Stimulated activated CD8-positive, alpha-beta memory T cell treated with anti-CD3 and anti-CD28 coated beads, Interleukin-15, amount 100 ng/mL, for 1 hour (primary cell): ENCODE results near the gene KPNA4.

ENCODE experiments used
- DNase-seq: peaks from one replicate; pipeline ENCODE4 v3.0.0-alpha.2; 2020; ENCODE audit warnings: low read depth

The KPNA4 gene

DNA sequence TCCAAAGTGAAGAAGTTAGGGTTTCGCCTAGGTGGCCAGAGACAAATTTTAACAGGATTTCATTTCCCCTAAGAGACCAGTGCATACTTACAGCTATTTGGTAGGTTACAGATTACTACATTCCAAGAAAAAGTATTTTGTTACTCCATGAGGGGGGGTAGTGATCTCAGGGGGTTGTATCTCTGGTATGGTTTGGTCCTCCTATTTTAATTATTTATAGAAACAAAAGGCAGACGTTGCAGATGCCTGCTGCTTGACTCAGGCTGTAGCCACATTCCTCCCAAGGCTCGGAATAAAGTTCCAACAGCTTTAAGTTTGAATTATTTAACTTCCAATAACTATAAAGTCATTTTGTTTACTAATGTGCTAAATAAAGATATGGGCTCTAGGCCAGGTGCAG, 114.5 kb downstream of the KPNA4 start:
- no peak for DNase-seq

DNA sequence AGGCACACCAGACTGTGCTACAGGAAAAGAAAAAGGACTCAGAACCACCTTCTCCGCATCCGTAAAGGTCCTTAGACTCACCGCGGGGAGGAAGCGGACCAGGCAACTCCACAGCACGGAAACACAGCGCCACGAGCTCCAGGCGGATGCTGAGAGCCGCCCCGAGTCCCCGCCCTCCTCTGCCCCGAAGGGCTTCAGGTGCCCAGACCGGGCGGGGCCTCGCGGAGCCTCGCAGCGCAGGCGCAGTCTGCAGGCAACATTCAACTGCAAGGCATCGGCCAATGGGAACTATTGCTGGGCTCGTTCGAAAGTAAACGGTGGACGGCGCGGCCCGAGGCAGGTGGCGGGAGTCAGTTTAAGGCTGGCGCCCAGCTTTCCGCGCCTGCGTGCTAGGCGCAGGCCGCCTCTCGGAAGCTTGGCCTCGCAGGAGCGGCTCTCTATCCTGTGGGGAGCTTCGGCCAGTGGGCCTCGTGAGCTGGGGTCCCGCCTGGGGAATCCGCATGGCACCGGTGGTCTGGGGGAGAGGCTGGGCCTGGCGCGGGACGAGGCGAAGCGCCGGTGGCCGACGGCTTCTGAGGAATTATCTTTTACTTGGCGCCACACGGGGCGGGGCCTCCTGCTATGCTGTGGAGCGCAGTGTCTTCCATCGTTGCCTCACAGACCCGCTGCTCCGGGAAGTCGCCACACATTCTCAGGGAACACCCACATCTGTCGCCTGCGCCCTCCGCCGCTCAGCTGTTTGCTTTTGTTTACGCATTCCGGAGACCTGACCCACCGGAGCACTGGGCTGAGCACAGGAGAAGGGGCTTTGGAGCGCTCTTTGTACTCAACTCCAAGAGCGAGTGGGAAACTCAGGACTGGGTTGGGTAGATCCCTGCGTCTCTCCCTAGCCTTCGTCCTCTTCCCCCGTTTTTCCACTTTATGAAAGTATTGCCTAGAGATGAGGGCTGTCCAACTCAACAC, 115.5 kb downstream of the KPNA4 start, which contains the start of gene TRIM59:
TSS of gene TRIM59 (minus strand) at position 151 of the 963 bp plus-strand sequence. CDS start 10,603 bp downstream, outside the sequence.
- DNase-seq, result peak; percentile 89

DNA sequence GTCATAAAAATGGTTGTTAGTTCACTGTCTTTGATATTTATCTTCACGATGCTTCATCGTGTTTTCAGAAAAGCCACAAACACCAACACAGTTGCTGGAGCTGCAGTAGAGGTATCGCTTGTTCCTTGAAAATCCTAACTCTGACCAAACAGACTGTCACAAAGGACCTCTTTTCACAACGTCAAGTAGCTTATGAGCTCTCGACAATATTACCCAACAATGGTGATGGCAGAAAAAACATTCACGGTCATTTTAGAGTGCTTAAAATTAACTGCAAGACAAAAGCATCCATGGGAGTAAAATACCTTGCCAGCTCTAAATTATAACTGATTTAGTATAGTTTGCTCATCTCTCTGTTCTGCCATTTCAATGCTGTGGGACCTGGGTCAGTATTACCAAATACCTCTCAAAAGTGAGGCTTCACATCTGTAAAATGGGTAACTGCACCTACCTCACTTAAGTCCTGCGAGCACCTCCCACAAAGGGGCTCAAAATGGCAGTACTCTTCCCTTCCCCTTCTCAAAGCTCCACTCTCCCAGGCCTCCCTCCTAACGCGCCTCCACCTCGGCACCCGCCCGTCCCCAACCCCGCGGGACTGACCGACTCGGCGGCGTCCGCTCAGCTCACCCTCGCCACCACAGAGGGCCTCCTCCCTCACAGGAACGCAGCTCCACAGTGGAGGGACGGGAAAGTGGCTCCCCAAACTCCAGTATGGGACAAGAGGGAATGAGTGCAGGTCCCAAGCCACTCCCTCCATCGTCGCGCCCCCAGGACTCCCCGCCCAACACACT, 116.3 kb downstream of the KPNA4 start:
- DNase-seq, result peak; percentile 3

GRCh38 chr3:160447544-160447943, 117.8 kb downstream of the KPNA4 start:
- no peak for DNase-seq

DNA sequence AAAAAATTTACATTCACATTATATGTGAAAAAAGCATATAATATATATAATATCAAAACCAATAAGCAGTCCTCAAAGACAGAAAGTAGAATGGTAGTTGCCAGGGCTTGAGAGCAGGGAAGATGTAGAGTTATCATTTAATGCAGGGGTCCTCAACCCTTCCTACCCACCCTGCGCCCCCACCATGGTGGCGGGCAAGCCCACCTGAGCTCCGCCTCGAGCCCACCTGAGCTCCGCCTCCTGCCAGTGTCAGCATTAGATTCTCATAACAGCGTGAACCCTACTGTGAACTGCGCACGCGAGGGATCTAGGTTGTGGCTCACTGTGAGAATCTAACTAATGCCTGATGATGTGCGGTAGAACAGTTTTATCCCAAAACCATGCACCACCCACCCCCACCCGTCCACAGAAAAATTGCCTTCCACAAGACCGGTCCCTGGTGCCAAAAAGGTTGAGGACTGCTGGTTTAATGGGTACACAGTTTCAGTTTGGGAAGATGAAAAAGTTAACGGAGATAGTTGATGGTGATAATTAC, 118.8 kb downstream of the KPNA4 start:
- DNase-seq, result no peak

DNA sequence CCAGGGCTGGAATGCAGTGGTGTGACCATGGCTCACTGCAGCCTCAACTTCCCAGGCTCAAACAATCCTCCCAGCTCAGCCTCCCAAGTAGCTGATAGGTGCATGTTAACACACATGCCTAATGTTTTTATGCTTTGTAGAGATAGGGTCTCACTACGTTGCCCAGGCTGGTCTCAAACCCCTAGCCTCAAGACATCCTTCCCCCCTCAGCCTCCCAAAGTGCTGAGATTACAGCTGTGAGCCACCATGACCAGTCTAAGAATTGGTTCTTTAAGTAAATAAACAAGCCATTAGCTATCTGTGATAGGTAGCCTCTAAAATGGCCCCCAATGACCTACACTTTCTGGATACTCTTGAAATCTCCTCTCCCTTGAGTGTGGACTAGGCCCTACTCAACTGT, 119.5 kb downstream of the KPNA4 start:
- DNase-seq, result no peak
